Measurements from ENCODE around the gene BEST1. TPM values are rescaled to one million over a fixed set of nuclear protein-coding genes. Genes with fewer than 3 reads are reported as not detected.

Gene BEST1
- total and polyA plus RNA-seq, 2 of the 13 experiments (the other 11 are each of a cell fraction or from before 2014, with no cell fraction given): 0.09 to 0.65 TPM

GRCh38 chr11:61967924-61968757, 18.0 kb downstream of the BEST1 start (continued):
- 0 out of 2 replicates have a peak, but pooled peaks have one; percentile 5 for TF ChIP-seq ZC3H13 (CRISPR knock-in tag; IDR thresholded peaks at IDR 0.05)
- TF ChIP-seq MXI1 (IDR thresholded peaks at IDR 0.05; ENCODE audit: borderline replicate concordance, low read depth, low read length): no peak
- TF ChIP-seq SP4 (CRISPR knock-in tag; IDR thresholded peaks at IDR 0.05): no peak
- TF ChIP-seq, protein P1, sequence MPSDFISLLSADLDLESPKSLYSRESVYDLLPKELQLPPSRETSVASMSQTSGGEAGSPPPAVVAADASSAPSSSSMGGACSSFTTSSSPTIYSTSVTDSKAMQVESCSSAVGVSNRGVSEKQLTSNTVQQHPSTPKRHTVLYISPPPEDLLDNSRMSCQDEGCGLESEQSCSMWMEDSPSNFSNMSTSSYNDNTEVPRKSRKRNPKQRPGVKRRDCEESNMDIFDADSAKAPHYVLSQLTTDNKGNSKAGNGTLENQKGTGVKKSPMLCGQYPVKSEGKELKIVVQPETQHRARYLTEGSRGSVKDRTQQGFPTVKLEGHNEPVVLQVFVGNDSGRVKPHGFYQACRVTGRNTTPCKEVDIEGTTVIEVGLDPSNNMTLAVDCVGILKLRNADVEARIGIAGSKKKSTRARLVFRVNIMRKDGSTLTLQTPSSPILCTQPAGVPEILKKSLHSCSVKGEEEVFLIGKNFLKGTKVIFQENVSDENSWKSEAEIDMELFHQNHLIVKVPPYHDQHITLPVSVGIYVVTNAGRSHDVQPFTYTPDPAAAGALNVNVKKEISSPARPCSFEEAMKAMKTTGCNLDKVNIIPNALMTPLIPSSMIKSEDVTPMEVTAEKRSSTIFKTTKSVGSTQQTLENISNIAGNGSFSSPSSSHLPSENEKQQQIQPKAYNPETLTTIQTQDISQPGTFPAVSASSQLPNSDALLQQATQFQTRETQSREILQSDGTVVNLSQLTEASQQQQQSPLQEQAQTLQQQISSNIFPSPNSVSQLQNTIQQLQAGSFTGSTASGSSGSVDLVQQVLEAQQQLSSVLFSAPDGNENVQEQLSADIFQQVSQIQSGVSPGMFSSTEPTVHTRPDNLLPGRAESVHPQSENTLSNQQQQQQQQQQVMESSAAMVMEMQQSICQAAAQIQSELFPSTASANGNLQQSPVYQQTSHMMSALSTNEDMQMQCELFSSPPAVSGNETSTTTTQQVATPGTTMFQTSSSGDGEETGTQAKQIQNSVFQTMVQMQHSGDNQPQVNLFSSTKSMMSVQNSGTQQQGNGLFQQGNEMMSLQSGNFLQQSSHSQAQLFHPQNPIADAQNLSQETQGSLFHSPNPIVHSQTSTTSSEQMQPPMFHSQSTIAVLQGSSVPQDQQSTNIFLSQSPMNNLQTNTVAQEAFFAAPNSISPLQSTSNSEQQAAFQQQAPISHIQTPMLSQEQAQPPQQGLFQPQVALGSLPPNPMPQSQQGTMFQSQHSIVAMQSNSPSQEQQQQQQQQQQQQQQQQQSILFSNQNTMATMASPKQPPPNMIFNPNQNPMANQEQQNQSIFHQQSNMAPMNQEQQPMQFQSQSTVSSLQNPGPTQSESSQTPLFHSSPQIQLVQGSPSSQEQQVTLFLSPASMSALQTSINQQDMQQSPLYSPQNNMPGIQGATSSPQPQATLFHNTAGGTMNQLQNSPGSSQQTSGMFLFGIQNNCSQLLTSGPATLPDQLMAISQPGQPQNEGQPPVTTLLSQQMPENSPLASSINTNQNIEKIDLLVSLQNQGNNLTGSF (CRISPR knock-in tag; IDR thresholded peaks at IDR 0.05): no peak
- TF ChIP-seq SOX6 (IDR thresholded peaks at IDR 0.05): no peak
- TF ChIP-seq SOX6 (CRISPR knock-in tag; IDR thresholded peaks at IDR 0.05): no peak
- peak; percentile 42; the same call in 1 of the 2 replicates for TF ChIP-seq EED (CRISPR knock-in tag; IDR thresholded peaks at IDR 0.05)
- TF ChIP-seq ZNF737 (CRISPR knock-in tag; IDR thresholded peaks at IDR 0.05; ENCODE audit: borderline replicate concordance): no peak
- TF ChIP-seq ZNF605 (CRISPR knock-in tag; IDR thresholded peaks at IDR 0.05): no peak
- no peak for TF ChIP-seq ZNF747 (CRISPR knock-in tag; IDR thresholded peaks at IDR 0.05; ENCODE audit: borderline replicate concordance)
- TF ChIP-seq XBP1 (CRISPR knock-in tag; IDR thresholded peaks at IDR 0.05): no peak
- no peak for TF ChIP-seq NFE2 (CRISPR knock-in tag; IDR thresholded peaks at IDR 0.05)
- TF ChIP-seq, protein P2, sequence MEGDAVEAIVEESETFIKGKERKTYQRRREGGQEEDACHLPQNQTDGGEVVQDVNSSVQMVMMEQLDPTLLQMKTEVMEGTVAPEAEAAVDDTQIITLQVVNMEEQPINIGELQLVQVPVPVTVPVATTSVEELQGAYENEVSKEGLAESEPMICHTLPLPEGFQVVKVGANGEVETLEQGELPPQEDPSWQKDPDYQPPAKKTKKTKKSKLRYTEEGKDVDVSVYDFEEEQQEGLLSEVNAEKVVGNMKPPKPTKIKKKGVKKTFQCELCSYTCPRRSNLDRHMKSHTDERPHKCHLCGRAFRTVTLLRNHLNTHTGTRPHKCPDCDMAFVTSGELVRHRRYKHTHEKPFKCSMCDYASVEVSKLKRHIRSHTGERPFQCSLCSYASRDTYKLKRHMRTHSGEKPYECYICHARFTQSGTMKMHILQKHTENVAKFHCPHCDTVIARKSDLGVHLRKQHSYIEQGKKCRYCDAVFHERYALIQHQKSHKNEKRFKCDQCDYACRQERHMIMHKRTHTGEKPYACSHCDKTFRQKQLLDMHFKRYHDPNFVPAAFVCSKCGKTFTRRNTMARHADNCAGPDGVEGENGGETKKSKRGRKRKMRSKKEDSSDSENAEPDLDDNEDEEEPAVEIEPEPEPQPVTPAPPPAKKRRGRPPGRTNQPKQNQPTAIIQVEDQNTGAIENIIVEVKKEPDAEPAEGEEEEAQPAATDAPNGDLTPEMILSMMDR (CRISPR knock-in tag; IDR thresholded peaks at IDR 0.05): 0 out of 2 replicates have a peak, but pooled peaks have one; percentile 8
- TF ChIP-seq KDM5A (IDR thresholded peaks at IDR 0.05; ENCODE audit: borderline replicate concordance, low read length): no peak
- TF ChIP-seq ZNF776 (CRISPR knock-in tag; IDR thresholded peaks at IDR 0.05): no peak
- TF ChIP-seq ZKSCAN5 (CRISPR knock-in tag; IDR thresholded peaks at IDR 0.05): peak; percentile 18; the same call in 1 of the 2 replicates
- TF ChIP-seq ZNF224 (CRISPR knock-in tag; IDR thresholded peaks at IDR 0.05): peak; percentile 14; the same call in 1 of the 2 replicates
- 0 out of 2 replicates have a peak, but pooled peaks have one; percentile 2 for TF ChIP-seq ZNF431 (CRISPR knock-in tag; IDR thresholded peaks at IDR 0.05; ENCODE audit: borderline replicate concordance, low read depth)
- no peak for TF ChIP-seq REXO4 (CRISPR knock-in tag; IDR thresholded peaks at IDR 0.05; ENCODE audit: borderline replicate concordance)
- TF ChIP-seq NFYB (CRISPR knock-in tag; IDR thresholded peaks at IDR 0.05): no peak
- no peak for TF ChIP-seq CBX1 (IDR thresholded peaks at IDR 0.05; ENCODE audit: low read depth)
- no peak for TF ChIP-seq ZNF124 (CRISPR knock-in tag; IDR thresholded peaks at IDR 0.05)
- no peak for TF ChIP-seq CEBPG (CRISPR knock-in tag; IDR thresholded peaks at IDR 0.05)
- no peak for TF ChIP-seq TBP (CRISPR knock-in tag; IDR thresholded peaks at IDR 0.05)
- TF ChIP-seq SMARCE1 (IDR thresholded peaks at IDR 0.05; ENCODE audit: borderline replicate concordance): no peak
- no peak for TF ChIP-seq HOXD1 (CRISPR knock-in tag; IDR thresholded peaks at IDR 0.05)
